Fibroblast of the aortic adventitia (primary cell): ENCODE data around the gene LRRC8D. TPM values are rescaled to one million over a fixed set of nuclear protein-coding genes. Genes with fewer than 3 reads are reported as not detected.

Source experiments
- DNase-seq: peaks from one replicate; pipeline ENCODE4 v3.0.0-alpha.2; 2010; ENCODE audit warnings: low read depth
- H3K4me3 ChIP-seq: 2 replicates; pipeline ENCODE4 v1.5.1; 2011; ENCODE audit warnings: low read depth, mild to moderate bottlenecking, control low read depth, low read length, moderate library complexity
- total RNA-seq: library from RNA; depleted of rRNA; stranded (reverse); fragments of >200 nt; gene quantifications from 2 replicates; pipeline ENCODE4 v1.2.3, GENCODE V29; 2012; ENCODE audit warnings: low replicate concordance
- TF ChIP-seq, protein P1 (sequence below): IDR thresholded peaks from 2 replicates; pipeline ENCODE4 v1.5.1; 2011; ENCODE audit warnings: mild to moderate bottlenecking, low read length, control low read depth, inconsistent platforms; ENCODE audit not compliant: insufficient read depth

Gene LRRC8D
- total RNA-seq, 1 donor: 45.6 TPM

DNA sequence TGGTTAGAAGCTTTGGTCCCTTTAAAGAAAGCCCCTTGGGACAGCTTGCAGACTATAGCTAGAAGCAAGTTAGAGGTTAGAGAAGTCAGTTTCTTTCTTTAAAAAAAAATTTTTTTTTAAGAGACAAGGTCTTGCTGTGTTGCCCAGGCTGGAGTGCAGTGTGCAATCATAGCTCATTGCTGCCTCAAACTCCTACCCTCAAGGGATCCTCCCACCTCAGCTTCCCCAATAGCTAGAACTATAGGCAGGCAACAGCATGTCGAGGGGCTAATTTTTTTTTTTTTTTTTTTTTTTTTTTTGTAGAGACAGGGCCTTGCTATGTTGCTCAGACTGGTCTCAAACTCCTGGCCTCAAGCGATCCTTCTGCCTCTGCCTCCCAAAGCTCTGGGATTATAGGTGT is 129.9 kb downstream of the LRRC8D start:
- H3K4me3 ChIP-seq: no peak overlapping the region
- TF ChIP-seq, protein P1, sequence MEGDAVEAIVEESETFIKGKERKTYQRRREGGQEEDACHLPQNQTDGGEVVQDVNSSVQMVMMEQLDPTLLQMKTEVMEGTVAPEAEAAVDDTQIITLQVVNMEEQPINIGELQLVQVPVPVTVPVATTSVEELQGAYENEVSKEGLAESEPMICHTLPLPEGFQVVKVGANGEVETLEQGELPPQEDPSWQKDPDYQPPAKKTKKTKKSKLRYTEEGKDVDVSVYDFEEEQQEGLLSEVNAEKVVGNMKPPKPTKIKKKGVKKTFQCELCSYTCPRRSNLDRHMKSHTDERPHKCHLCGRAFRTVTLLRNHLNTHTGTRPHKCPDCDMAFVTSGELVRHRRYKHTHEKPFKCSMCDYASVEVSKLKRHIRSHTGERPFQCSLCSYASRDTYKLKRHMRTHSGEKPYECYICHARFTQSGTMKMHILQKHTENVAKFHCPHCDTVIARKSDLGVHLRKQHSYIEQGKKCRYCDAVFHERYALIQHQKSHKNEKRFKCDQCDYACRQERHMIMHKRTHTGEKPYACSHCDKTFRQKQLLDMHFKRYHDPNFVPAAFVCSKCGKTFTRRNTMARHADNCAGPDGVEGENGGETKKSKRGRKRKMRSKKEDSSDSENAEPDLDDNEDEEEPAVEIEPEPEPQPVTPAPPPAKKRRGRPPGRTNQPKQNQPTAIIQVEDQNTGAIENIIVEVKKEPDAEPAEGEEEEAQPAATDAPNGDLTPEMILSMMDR: no peak
- no peak for DNase-seq

DNA sequence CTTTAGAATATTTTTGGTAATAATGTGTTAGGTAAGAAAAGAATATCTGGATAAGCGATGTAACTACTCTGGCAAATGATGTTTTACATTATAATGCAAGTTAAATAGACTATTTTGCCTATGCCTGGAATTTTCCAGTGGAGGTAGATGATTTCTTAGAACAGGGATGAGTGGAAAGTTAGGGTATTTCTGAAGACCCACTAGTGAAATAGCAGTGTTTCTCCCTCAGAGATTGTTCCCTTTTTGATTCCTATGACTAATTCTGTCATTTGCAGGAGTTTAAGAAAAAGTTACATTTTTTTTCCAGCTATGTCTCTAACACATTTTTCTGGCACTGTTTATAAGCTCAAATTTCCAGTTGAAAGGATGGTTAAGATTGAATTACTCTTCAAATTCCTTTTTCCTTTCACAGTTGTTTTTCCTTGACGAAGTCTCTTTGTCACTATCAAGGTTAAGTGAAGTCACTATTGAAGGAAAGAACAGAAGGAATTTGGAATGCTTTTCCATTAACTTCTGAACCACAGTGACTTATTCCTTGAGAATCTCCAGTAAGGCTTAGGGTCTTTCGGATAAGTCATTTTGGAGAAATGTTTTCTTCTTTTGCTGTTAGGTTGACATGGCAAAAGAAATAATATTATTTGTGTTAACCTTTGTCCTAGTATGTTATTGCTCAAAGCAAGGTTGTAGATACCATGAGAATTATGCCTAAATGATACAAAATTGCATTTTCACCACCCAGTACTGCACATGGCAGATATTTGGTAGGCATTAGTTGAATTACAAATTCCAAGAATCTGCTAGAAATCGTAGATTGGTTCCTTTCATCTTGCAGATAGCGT is 131.2 kb downstream of the LRRC8D start:
- peak; percentile 59 for DNase-seq
- TF ChIP-seq, protein P1: no peak
- no peak overlapping the region for H3K4me3 ChIP-seq

DNA sequence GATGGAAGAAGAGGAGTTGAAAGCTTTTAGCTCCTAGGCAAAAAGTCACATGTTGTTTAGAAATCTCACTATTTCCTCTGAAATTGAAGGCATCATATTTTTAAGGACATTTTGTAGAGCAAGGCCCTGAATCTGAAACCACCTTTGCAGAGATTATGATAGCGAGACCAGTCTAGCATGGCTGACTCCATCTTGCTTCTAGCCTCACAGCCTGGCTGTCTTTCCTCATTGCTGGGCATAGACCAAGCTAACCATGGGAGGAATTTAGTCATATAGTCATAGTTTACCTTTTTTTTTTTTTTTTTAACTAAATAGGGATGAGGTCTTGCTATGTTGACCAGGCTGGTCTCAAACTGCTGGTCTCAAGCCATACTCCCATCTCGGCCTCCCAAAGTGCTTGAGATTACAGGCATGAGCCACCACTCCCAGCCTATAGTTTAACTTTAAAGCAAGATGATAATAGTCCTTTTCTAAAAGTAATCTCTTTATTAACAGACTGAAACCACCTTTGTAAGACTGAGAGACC is 131.8 kb downstream of the LRRC8D start:
- DNase-seq: no peak
- TF ChIP-seq, protein P1: no peak
- H3K4me3 ChIP-seq: no peak overlapping the region

DNA sequence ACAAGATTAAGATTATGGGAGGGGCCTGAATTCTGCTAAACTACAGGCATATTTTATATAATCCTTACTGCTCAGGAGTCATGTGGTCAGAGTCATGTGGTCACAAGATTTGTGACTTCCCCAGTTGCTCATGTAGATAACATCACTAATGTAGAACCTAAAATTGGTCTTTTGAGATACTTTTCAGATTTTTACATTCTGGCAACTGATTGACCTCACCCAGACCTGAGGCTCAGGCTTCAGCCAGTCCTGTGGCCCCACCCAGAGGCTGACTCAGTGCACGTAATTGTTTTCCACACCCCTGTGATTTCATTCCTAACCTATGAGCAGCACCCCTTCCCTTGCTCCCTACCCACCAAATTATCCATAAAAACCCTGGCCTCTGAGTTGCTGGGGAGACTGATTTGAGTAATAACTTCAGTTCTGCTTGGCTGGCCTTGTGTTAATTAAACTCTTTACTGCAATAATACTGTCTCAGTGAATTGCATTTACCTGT is 132.3 kb downstream of the LRRC8D start:
- H3K4me3 ChIP-seq: no peak overlapping the region
- DNase-seq: peak; percentile 85
- TF ChIP-seq, protein P1: no peak

DNA sequence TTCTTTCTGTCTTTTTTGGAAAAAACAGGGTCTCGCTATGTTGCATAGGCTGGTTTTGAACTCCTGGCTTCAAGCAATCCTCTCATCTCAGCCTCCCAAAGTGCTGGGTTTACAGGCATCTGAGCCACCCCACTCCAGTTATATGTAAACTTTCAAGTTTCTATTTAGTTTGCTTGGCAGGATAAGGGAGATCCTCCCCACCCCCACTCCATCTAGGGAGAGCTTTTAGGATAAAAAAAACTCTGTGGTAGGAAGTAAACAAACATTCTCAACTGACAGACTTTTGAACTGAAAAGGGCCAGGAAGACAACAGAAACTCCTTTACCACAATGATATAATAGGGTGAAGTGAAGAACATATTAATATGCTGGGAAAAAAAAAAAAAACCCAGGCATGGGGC is 133.1 kb downstream of the LRRC8D start:
- no peak for DNase-seq
- TF ChIP-seq, protein P1: no peak
- no peak overlapping the region for H3K4me3 ChIP-seq

DNA sequence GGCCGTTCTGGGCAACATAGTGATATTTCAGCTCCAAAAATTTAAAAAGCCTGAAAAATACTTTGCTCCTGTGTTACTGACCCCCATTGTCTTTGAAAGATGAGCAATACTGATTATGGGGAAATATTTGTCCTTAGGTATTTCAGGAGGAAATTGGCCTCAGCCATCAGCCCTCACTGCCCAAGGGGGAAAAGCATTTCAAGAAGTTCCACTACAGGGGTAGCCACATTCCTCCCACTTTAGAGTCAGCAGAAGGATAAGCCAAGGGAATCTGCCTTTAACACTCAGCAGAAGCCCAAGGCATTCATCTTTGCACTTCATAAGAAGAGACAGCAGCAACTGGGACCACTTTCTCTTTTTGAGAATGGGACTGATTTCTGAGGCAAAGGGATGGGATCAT is 133.6 kb downstream of the LRRC8D start:
- DNase-seq: no peak
- H3K4me3 ChIP-seq: no peak overlapping the region
- TF ChIP-seq, protein P1: no peak
